Measurements from ENCODE around the gene SLAMF9. TPM values are rescaled to one million over a fixed set of nuclear protein-coding genes. Genes with fewer than 3 reads are reported as not detected.

The SLAMF9 gene
- total RNA-seq, 1 experiment from 2014 or later = not detected

DNA sequence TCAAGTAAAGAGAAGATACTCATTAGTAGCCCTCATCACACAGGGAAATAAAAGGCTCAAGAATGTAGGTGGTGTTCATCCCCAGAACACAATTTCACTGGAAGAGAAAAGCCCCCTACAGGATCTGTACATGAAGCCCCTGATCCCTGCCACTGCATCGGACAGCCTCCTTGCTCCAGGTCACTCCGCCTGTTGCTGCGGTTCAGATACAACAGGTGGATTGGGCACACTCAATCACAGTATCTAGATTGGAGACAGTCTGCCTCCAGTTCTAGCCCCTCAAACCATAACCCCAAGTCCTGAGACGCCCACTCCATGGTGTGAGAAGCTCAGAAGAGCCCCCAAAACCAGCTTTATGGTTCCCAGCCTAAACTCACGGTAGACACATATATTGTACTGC is 1.1 kb downstream of the SLAMF9 start:
- CTCF ChIA-PET = no interaction called here

DNA sequence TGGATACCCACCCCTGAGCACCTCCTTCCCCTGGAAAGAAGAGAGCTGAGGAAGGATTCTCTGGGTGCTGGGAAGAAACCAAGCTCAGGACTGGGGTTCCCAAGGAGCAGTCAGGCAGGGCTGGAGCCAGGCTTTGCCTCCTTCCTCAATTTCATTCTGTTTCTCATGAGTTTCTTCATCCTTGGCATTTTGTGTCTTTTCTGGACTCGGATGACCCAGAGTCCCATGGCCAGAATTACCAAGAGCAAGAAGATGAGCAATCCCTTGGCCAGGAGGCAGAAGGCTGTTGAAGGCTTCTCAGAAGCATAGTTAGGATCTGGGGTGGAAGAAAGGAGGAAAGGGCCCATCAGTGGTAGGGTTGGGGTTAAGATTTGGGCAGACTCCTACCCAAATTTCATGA is 2.5 kb downstream of the SLAMF9 start:
- Histone ChIP-seq H3K4me1 (ENCODE audit: insufficient read depth, low read length, poor library complexity, severe bottlenecking) (no peaks in the 10 kb centered on the region), H3K27ac (ENCODE audit: low read depth, low read length, poor library complexity, severe bottlenecking) (no peak overlapping the region), H3K4me3 (ENCODE audit: low read depth, low read length, poor library complexity, severe bottlenecking) (no peak overlapping the region), H3K9me3 (ENCODE audit: low read depth, low read length, poor library complexity, severe bottlenecking) (no peaks in the 10 kb centered on the region), H3K27me3 (replicated peaks; ENCODE audit: insufficient read depth, low read depth, low read length, poor library complexity) (peaks cover 27% of the 10 kb centered on the region), H3K36me3 (ENCODE audit: insufficient read depth, low read length, poor library complexity, severe bottlenecking) (no peaks in the 10 kb centered on the region)
- intact Hi-C loops (cut with micrococcal nuclease; ENCODE audit: unreplicated experiment) = no loop called here
- no peak for DNase-seq (ENCODE audit: low spot score)
- ChIA-PET CTCF (no interaction called here), POLR2A (ENCODE audit: low non-redundant PET) (no interaction called here)
- BruUV-seq (replicated peaks) = no TSS peak
- no peak for TF ChIP-seq EZH2 (IDR thresholded peaks at IDR 0.05; ENCODE audit: borderline replicate concordance, low read depth, low read length, poor library complexity, severe bottlenecking)
- TF ChIP-seq, protein P1, sequence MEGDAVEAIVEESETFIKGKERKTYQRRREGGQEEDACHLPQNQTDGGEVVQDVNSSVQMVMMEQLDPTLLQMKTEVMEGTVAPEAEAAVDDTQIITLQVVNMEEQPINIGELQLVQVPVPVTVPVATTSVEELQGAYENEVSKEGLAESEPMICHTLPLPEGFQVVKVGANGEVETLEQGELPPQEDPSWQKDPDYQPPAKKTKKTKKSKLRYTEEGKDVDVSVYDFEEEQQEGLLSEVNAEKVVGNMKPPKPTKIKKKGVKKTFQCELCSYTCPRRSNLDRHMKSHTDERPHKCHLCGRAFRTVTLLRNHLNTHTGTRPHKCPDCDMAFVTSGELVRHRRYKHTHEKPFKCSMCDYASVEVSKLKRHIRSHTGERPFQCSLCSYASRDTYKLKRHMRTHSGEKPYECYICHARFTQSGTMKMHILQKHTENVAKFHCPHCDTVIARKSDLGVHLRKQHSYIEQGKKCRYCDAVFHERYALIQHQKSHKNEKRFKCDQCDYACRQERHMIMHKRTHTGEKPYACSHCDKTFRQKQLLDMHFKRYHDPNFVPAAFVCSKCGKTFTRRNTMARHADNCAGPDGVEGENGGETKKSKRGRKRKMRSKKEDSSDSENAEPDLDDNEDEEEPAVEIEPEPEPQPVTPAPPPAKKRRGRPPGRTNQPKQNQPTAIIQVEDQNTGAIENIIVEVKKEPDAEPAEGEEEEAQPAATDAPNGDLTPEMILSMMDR (conservative IDR thresholded peaks at IDR 0.05; ENCODE audit: low read depth, low read length) = no peak

More for the DNA sequence above, 1.1 kb downstream of the SLAMF9 start:
- DNase-seq (ENCODE audit: low spot score) = no peak
- intact Hi-C loops (cut with micrococcal nuclease; ENCODE audit: unreplicated experiment) = no loop called here
- no peaks in the 10 kb centered on the region for H3K36me3 ChIP-seq (ENCODE audit: insufficient read depth, low read length, poor library complexity, severe bottlenecking)
- POLR2A ChIA-PET (ENCODE audit: low non-redundant PET) = no interaction called here
- no peaks in the 10 kb centered on the region for H3K4me1 ChIP-seq (ENCODE audit: insufficient read depth, low read length, poor library complexity, severe bottlenecking)
- H3K27ac ChIP-seq (ENCODE audit: low read depth, low read length, poor library complexity, severe bottlenecking) = no peak overlapping the region
- BruUV-seq (replicated peaks) = no TSS peak
- H3K4me3 ChIP-seq (ENCODE audit: low read depth, low read length, poor library complexity, severe bottlenecking) = no peak overlapping the region
- peaks cover 27% of the 10 kb centered on the region for H3K27me3 ChIP-seq (replicated peaks; ENCODE audit: insufficient read depth, low read depth, low read length, poor library complexity)
- no peaks in the 10 kb centered on the region for H3K9me3 ChIP-seq (ENCODE audit: low read depth, low read length, poor library complexity, severe bottlenecking)
- TF ChIP-seq, protein P1 (conservative IDR thresholded peaks at IDR 0.05; ENCODE audit: low read depth, low read length) = no peak
- TF ChIP-seq EZH2 (IDR thresholded peaks at IDR 0.05; ENCODE audit: borderline replicate concordance, low read depth, low read length, poor library complexity, severe bottlenecking) = no peak

DNA sequence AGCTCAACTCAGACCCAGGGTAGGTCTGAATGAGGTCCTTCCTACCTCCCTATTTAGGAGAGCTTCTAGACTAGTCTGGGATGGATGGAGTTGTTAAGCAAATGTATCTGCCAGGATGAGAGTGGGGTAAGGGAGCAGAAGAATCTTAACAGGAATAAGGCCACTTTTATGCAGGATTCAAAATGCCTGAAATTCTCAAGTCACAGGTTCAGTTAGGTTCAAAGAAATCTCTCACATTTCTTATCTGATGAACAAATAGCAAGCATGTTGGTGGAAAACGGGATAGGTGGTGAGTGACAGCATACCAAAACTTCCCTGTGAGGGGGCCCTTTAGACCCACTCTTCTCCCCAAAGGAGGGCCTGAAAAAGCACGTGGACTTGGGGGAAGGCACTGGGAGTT is 3.0 kb downstream of the SLAMF9 start:
- H3K36me3 ChIP-seq (ENCODE audit: insufficient read depth, low read length, poor library complexity, severe bottlenecking) = no peaks in the 10 kb centered on the region
- H3K27me3 ChIP-seq (replicated peaks; ENCODE audit: insufficient read depth, low read depth, low read length, poor library complexity) = peaks cover 27% of the 10 kb centered on the region
- H3K4me3 ChIP-seq (ENCODE audit: low read depth, low read length, poor library complexity, severe bottlenecking) = no peak overlapping the region
- ChIA-PET POLR2A (ENCODE audit: low non-redundant PET) (no interaction called here), CTCF (no interaction called here)
- no peak for DNase-seq (ENCODE audit: low spot score)
- H3K9me3 ChIP-seq (ENCODE audit: low read depth, low read length, poor library complexity, severe bottlenecking) = no peaks in the 10 kb centered on the region
- TF ChIP-seq, protein P1 (conservative IDR thresholded peaks at IDR 0.05; ENCODE audit: low read depth, low read length) = no peak
- no peak for TF ChIP-seq EZH2 (IDR thresholded peaks at IDR 0.05; ENCODE audit: borderline replicate concordance, low read depth, low read length, poor library complexity, severe bottlenecking)
- no peak overlapping the region for H3K27ac ChIP-seq (ENCODE audit: low read depth, low read length, poor library complexity, severe bottlenecking)
- H3K4me1 ChIP-seq (ENCODE audit: insufficient read depth, low read length, poor library complexity, severe bottlenecking) = no peaks in the 10 kb centered on the region
- no TSS peak for BruUV-seq (replicated peaks)
- intact Hi-C loops (cut with micrococcal nuclease; ENCODE audit: unreplicated experiment) = no loop called here
